Measurements from ENCODE around the gene GLCCI1.
"Not testable (repeated sequence)": the region's sequence is repeated elsewhere in the genome, so short reads cannot be mapped to it uniquely, and the experiment has no call there.

GLCCI1 gene

DNA sequence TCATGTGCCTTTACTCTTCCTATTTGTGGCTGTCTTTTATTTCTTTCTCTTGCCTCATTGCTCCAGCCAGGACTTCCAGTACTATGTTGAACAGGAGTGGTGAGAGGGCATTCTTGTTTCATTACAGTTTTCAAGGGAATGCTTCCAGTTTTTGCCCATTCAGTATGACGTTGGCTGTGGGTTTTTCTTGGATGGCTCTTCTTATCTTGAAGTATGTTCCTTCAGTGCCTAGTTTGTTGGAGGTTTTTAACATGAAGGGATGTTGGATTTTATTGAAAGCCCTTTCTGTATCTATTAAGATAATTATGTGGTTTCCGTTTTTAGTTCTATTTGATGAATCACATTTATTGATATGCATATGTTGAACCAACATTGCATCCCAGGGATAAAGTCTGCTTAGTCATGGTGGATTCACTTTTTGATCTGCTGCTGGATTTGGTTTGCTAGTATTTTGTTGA is 96.8 kb downstream of the GLCCI1 start:
- H3K27me3 Mint-ChIP-seq, result no peaks in the 10 kb centered on the region
- H3K36me3 Mint-ChIP-seq (ENCODE audit: low read depth), result peaks cover 45% of the 10 kb centered on the region
- no peak overlapping the region for H3K27ac Mint-ChIP-seq
- H3K4me3 Mint-ChIP-seq, result no peak overlapping the region
- H3K4me1 Mint-ChIP-seq (ENCODE audit: low read depth), result peaks cover 21% of the 10 kb centered on the region
- no peaks in the 10 kb centered on the region for H3K9me3 Mint-ChIP-seq

DNA sequence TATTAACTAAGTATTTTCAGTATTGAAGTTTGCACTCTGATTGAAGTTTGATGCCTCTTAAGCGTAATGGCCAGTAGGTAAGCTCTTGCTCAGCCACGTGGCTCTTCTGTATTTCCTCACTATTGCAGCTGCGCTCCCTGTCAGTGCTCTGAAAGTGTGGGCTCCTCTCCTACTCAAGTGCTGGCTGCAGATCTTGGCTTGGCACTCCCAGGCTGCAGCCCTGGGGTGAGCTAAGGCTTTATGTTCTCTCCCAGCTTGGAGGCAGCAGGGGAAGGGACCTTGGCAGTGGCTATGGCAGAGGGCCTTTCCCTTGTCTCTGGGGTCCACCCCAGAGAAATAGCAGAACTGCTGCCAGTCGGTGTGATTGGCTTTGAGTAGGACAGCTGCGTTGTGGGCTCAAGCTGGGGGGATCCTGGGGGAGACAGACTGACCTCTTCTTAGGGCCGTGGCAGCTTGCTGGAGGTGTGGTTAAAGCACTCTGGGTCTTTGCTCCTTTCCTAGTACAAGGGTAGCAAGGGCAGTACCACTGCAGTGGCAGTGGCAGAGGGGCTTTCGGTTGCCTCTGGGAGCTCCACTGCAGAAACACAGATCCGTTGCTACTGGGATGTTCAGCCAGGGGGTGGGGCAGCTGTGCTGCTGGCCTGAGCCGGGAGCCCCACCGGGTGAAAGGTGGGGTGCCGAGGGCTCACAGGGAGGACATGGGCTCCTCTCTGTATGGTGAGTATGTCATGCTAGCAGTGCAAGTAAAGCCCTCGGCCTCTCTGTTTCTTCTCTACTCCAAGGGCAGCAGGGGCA is 100.5 kb downstream of the GLCCI1 start:
- H3K27me3 Mint-ChIP-seq, result no peaks in the 10 kb centered on the region
- no peak overlapping the region for H3K27ac Mint-ChIP-seq
- H3K4me1 Mint-ChIP-seq (ENCODE audit: low read depth), result peaks cover 26% of the 10 kb centered on the region
- peaks cover 38% of the 10 kb centered on the region for H3K36me3 Mint-ChIP-seq (ENCODE audit: low read depth)
- H3K9me3 Mint-ChIP-seq, result no peaks in the 10 kb centered on the region
- H3K4me3 Mint-ChIP-seq, result no peak overlapping the region

DNA sequence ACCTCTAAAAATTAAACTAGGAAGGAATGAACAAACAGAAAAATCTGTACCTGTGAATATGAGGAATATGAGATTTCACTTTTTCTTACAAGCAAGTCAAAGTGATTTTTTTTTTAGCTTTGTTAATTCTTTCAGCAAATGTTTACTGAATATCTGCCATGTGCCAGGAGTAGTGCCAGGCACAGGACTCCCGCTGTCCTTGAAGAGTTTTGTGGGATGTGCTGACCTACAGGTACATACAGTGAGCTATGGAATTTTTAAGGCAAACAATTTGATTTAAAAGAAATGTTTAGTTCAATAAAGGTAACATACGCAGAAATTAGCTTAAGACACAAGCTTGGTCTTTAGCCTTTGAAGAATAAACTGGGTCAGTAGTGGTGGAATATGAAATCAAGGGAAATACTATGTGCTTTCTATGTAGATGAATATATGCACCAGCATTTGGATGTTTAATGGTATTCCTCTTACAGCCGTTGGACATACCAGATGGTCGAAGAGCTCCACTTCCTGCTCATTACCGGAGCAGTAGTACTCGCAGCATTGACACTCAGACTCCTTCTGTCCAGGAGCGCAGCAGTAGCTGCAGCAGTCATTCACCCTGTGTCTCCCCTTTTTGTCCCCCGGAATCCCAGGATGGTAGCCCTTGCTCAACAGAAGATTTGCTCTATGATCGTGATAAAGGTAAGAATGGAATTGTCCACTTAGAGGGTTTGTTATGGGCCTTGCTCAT is 102.0 kb downstream of the GLCCI1 start:
- Mint-ChIP-seq H3K36me3 (ENCODE audit: low read depth) (peaks cover 26% of the 10 kb centered on the region), H3K4me1 (ENCODE audit: low read depth) (peaks cover 20% of the 10 kb centered on the region), H3K9me3 (no peaks in the 10 kb centered on the region), H3K27ac (no peak overlapping the region), H3K4me3 (no peak overlapping the region), H3K27me3 (no peaks in the 10 kb centered on the region)

DNA sequence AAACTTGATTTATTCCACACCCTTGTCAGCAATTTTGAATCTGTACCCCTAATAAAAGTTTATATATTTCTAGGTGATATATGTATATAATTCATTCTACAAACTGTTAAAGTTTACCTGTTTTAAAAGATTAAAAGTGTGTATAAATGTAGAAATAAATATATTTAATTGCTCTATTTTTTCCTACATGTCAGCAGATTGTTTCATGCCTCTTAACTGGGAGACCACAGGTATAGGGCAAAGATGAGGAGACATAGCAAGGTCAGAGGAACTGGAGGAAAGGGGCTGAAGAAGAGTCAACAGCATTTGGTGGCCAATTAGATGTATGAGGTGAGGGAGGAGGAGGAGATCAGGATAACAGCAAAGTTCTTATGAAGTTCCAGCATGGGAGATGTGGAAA is 109.8 kb downstream of the GLCCI1 start:
- no peak overlapping the region for H3K27ac Mint-ChIP-seq

DNA sequence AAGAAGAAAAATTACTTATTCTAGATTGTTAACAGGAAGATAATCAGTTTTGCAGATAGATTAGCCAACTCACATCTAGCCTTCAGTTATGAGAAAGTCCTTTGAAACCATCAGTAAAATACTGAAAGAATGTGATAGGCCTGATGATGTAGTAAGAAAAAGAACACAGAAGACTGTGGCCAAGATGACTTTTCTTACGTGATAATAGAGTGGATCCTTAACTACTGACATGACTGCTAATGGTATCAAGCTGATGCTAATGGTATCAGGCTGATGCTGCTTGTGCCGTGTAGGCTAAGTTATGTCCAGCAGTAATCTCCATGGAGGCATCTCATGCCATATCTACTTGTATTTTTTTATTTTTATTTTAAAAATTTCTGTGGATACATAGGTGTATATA is 114.2 kb downstream of the GLCCI1 start:
- Mint-ChIP-seq H3K4me1 (ENCODE audit: low read depth) (no peaks in the 10 kb centered on the region), H3K27ac (no peak overlapping the region)

More for the DNA sequence above, 109.8 kb downstream of the GLCCI1 start:
- H3K27me3 Mint-ChIP-seq, result no peaks in the 10 kb centered on the region
- peaks cover 3% of the 10 kb centered on the region for H3K36me3 Mint-ChIP-seq (ENCODE audit: low read depth)
- H3K9me3 Mint-ChIP-seq, result no peaks in the 10 kb centered on the region
- H3K4me3 Mint-ChIP-seq, result no peak overlapping the region
- no peaks in the 10 kb centered on the region for H3K4me1 Mint-ChIP-seq (ENCODE audit: low read depth)

DNA sequence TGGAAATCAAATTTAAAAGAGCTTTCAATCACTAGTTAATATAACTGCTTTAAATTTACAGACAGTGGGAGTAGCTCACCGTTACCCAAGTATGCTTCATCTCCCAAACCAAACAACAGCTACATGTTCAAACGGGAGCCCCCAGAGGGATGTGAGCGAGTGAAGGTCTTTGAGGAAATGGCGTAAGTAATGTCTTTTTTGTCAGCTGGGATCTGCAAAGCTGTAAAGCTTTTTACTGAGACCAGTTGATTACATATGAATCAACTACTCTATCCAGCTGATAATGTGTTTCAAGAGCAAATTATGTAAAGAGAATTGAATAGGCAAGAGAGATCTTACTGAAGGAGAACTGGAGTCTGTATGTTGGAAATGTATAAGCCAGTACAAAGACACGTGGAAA is 116.2 kb downstream of the GLCCI1 start:
- Mint-ChIP-seq H3K27me3 (no peaks in the 10 kb centered on the region), H3K27ac (no peak overlapping the region), H3K36me3 (ENCODE audit: low read depth) (peaks cover 11% of the 10 kb centered on the region), H3K4me1 (ENCODE audit: low read depth) (no peaks in the 10 kb centered on the region), H3K9me3 (no peaks in the 10 kb centered on the region), H3K4me3 (no peak overlapping the region)

More for the DNA sequence above, 114.2 kb downstream of the GLCCI1 start:
- Mint-ChIP-seq H3K27me3 (no peaks in the 10 kb centered on the region), H3K4me3 (no peak overlapping the region), H3K9me3 (no peaks in the 10 kb centered on the region), H3K36me3 (ENCODE audit: low read depth) (peaks cover 11% of the 10 kb centered on the region)

DNA sequence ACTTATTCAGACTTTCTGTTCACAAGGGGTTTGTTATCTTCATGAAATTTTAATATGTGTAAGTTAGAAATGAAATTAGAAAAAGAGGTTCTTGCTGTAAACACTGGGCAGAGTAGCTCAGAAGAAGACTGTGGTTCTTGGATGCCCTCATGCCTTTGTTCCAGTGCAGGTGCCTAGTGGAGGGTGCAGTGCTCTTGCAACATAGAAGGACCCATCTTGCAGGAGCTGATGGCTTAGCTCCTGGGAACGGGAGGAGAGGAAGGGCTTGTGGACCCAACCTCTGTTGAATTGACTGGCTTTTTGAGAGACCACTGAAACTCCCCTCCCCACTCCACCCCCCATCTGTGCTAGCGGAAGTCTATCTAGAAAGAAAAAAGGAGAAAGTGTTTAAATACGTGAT is 116.8 kb downstream of the GLCCI1 start:
- Mint-ChIP-seq H3K4me3 (no peak overlapping the region), H3K9me3 (no peaks in the 10 kb centered on the region), H3K4me1 (ENCODE audit: low read depth) (no peaks in the 10 kb centered on the region), H3K27ac (no peak overlapping the region), H3K36me3 (ENCODE audit: low read depth) (peaks cover 15% of the 10 kb centered on the region), H3K27me3 (no peaks in the 10 kb centered on the region)

DNA sequence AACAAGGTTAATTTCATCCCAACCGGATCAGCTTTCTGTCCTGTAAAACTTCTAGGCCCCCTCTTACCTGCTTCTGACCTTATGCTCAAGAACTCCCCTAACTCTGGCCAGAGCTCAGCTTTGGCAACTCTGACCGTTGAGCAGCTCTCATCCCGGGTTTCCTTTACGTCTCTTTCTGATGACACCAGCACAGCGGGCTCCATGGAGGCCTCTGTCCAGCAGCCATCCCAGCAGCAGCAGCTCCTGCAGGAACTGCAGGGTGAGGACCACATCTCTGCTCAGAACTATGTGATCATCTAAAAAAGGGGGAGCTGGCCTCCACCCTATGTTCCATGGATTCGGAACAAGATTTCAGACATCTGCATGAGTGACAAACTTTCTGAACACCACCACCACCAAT is 117.6 kb downstream of the GLCCI1 start:
- Mint-ChIP-seq H3K36me3 (ENCODE audit: low read depth) (peaks cover 15% of the 10 kb centered on the region), H3K27me3 (no peaks in the 10 kb centered on the region), H3K4me1 (ENCODE audit: low read depth) (no peaks in the 10 kb centered on the region), H3K9me3 (no peaks in the 10 kb centered on the region), H3K4me3 (no peak overlapping the region), H3K27ac (no peak overlapping the region)

DNA sequence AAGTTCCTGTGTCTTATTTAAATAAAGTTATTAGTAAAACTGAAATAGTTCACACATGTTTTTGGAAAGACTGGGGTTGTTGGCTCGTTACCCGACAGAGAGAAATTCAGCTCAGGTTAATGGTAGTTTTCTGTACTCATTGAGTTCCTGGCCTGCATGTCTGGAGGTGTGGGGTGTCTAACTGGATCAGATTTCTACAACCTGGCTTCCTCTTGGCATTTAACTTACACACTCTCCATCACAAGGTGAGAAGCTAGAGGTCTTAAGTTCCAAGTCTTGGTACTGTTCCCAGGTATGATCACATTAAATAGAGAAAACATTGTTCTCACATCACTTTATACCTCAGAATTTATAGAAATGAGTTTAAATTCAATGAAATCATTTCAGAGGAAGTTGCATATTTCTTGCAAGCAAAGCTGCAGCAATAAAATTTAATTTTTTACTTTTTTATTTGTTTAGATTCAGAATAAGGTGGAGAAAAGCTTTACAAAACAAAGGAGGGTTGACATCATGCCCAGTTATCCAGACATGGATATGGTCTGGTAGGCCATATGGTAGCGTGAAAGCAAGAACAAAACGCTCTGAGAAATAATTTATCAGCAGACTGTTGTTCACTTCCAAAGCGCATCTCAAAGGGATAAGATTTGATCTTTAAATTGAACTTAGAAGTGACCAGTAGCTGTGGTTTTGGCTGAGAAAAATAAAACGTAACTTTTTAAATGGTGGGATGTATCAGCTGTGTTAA is 120.6 kb downstream of the GLCCI1 start:
- Mint-ChIP-seq H3K36me3 (ENCODE audit: low read depth) (peaks cover 21% of the 10 kb centered on the region), H3K4me1 (ENCODE audit: low read depth) (no peaks in the 10 kb centered on the region), H3K27ac (no peak overlapping the region), H3K4me3 (no peak overlapping the region), H3K27me3 (no peaks in the 10 kb centered on the region), H3K9me3 (no peaks in the 10 kb centered on the region)

DNA sequence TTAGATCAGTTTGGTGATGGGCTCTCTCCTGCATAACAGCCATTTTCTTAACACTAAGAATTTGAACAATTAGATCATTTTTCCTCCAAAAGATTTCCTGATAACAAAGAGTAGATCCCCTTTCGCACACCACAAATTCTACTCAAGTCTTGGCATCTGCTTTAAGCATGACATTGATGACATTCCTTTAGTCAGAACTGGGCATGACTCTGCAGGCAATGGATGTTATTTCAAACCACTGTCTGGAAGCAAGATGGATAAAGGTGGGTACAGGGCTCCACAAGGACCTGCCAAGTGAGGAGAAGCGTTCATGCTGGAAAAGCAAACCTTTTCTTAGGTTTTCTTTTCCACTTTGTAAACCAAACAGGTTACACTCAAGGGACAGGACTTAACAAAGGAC is 123.5 kb downstream of the GLCCI1 start:
- no peak overlapping the region for H3K4me3 Mint-ChIP-seq
- no peaks in the 10 kb centered on the region for H3K4me1 Mint-ChIP-seq (ENCODE audit: low read depth)
- H3K9me3 Mint-ChIP-seq, result peaks cover under 1% of the 10 kb centered on the region
- peaks cover 23% of the 10 kb centered on the region for H3K36me3 Mint-ChIP-seq (ENCODE audit: low read depth)
- H3K27ac Mint-ChIP-seq, result no peak overlapping the region
- H3K27me3 Mint-ChIP-seq, result no peaks in the 10 kb centered on the region

DNA sequence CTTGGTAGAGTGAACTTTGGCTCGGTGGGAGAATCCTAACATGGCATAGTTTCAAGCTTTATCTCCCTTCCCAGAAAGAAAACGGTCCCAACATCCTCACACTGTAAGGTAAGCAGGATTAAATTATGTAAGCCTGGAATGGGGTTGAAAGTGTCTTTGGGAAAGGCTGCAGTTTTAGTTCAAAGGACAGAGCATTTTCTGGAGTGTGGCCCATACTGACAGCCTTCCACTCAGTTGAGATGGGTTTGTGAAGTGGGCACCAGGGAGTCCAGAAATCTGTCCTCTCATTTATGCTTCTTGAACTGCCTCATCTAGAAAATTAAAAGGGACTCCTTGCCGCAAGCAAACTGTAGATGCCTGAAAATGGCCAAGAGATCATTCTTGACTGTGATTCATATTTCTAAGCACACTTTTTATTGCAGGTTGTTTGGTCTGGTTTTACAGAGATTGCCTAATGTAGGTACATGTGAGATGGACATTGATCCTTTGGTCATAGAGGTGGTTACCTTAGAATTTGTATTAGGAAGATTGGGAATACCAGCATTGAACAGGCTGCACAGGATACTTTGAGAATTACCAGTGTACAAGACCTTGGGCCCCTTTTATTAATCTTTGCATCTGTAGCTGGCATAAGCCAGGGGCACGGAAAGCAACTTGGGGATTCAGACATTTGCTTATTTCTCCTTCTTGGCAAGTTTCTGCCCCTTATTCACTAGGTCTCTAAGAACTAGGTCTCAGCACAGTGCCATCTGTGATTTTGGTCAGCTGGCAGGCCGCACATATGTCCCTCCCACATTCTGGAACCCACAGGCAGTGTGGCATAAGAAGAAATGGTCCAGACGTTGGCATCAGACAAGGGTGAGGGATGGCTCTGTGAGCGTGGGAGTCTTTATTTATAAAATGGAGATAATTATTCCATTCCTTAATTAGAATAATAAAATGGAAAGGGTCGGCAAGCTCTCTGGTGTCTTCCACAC is 125.9 kb downstream of the GLCCI1 start:
- Mint-ChIP-seq H3K9me3 (peaks cover 16% of the 10 kb centered on the region), H3K4me1 (ENCODE audit: low read depth) (no peaks in the 10 kb centered on the region), H3K27me3 (no peaks in the 10 kb centered on the region), H3K4me3 (no peak overlapping the region), H3K27ac (no peak overlapping the region), H3K36me3 (ENCODE audit: low read depth) (peaks cover 20% of the 10 kb centered on the region)

DNA sequence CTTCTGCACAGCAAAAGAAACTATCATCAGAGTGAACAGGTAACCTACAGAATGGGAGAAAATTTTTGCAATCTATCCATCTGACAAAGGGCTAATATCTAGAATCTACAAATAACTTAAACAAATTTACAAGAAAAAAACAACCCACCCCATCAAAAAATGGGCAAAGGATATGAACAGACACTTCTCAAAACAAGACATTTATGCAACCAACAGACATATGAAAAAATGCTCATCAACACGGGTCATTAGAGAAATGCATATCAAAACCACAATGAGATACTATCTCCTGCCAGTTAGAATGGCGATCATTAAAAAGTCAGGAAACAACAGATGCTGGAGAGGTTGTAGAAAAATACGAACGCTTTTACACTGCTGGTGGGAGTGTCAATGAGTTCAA is 132.7 kb downstream of the GLCCI1 start:
- not testable (repeated sequence) for H3K27me3 Mint-ChIP-seq; H3K27ac Mint-ChIP-seq; H3K4me3 Mint-ChIP-seq; H3K36me3 Mint-ChIP-seq (ENCODE audit: low read depth)
- H3K9me3 Mint-ChIP-seq, result peaks cover 26% of the 10 kb centered on the region
- H3K4me1 Mint-ChIP-seq (ENCODE audit: low read depth), result peaks cover 23% of the 10 kb centered on the region

DNA sequence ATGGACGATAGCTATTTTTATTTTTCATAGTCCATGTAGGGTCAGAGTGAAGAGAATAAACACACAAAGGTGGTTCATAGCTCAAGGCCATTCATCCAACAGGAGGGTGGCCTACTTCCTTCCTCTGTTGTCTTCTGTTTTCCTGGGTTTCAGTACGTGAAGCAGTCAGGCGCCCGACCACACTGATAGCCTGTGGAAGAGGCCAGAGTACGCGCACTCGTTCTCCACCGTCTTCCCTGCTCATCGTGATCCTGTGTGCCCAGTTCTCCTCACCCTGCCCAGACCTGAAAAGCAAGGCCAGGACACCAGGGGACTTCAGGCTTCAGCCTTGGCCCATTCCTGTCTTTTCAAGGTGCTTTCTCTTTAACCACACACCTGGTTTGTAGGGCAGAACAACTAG is 134.7 kb downstream of the GLCCI1 start:
- no peak overlapping the region for H3K4me3 Mint-ChIP-seq
- H3K36me3 Mint-ChIP-seq (ENCODE audit: low read depth), result peaks cover 4% of the 10 kb centered on the region
- peaks cover 30% of the 10 kb centered on the region for H3K4me1 Mint-ChIP-seq (ENCODE audit: low read depth)
- H3K9me3 Mint-ChIP-seq, result peaks cover 20% of the 10 kb centered on the region
- no peak overlapping the region for H3K27ac Mint-ChIP-seq
- no peaks in the 10 kb centered on the region for H3K27me3 Mint-ChIP-seq

DNA sequence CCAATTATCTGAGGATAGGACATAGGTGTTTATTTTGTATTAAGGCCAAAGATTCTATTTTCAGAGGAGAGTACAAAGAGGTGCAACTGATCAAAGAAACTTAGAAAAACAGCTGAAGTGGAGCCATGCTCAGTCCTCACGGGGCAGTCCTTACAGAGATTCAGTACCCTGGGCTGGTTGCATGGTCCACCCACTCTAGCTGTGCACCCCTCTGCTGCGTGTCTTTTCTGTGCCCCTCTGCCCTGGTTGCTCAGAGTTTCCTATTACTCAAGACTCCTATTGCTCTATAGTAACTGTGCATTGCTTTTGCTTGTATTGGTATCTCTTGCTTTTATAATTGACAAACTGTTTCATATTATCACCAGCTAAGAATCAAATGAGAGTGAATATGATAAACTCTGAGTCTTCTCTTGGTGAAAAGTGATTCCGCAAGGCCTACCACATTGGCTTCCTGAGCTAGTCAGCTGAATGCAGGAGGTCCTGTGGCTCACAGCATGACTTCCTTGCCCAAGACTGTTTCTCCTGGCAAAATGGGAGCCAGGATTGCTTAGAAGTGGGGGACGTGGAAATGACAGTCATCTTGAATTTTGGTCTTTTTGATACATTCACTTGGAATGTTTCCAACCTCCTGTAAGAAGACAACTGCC is 137.0 kb downstream of the GLCCI1 start:
- Mint-ChIP-seq H3K4me3 (no peak overlapping the region), H3K36me3 (ENCODE audit: low read depth) (peaks cover 4% of the 10 kb centered on the region), H3K9me3 (peaks cover 8% of the 10 kb centered on the region), H3K27me3 (no peaks in the 10 kb centered on the region), H3K27ac (peak overlapping the region; percentile 54), H3K4me1 (ENCODE audit: low read depth) (peaks cover 30% of the 10 kb centered on the region)
